SK-N-SH (cell line): ENCODE measurements around the gene TMEM179. TPM values are rescaled to one million over a fixed set of nuclear protein-coding genes. Genes with fewer than 3 reads are reported as not detected.

Source experiments
- CTCF ChIA-PET: fragments of 300-600, 350-600 bp; formaldehyde crosslinking; extraction: SDS; loops from one replicate; lab custom pipeline; 2021; lab: Yijun Ruan, JAX
- POLR2A ChIA-PET: fragments of 350-600 bp; sonication (Branson Sonifier 250); formaldehyde crosslinking; extraction: SDS; loops from one replicate; lab custom pipeline; 2020; ENCODE audit warnings: antibody characterized with exemption, inconsistent platforms; lab: Yijun Ruan, JAX
- DNase-seq: peaks from one replicate; pipeline ENCODE4 v3.0.0; 2012
- H2AFZ ChIP-seq: fragments of 200-600 bp; sonication (generic); 2 replicates; pipeline ENCODE4 v1.8.1; 2016; ENCODE audit warnings: antibody characterized with exemption, mild to moderate bottlenecking, low read depth
- H3F3A ChIP-seq: fragments of 200-600 bp; sonication (generic); replicated peaks from 2 replicates; pipeline ENCODE3; 2016; ENCODE audit warnings: antibody characterized with exemption, mild to moderate bottlenecking; ENCODE audit not compliant: insufficient read depth
- H3K27ac ChIP-seq, 2 experiments: fragments of 200-500 bp in 1 of 2; fragments of 200-600 bp in 1 of 2; sonication (Bioruptor generic) in 1 of 2; sonication (generic), shearing (Covaris generic) in 1 of 2; 2 replicates each; pipeline versions ENCODE4 v1.5.1 to v1.6.1; 2014 to 2016; ENCODE audit warnings: low read depth in 2 of 2, inconsistent platforms in 1 of 2, low read length in 1 of 2, mild to moderate bottlenecking in 1 of 2, mixed read lengths in 1 of 2
- H3K27me3 ChIP-seq: fragments of 200-600 bp; sonication (generic), shearing (Covaris generic); 2 replicates; pipeline ENCODE4 v1.6.1; 2016; ENCODE audit warnings: mixed run types; ENCODE audit not compliant: insufficient read depth
- H3K36me3 ChIP-seq, 2 experiments: fragments of 200-500 bp in 1 of 2; fragments of 200-600 bp in 1 of 2; sonication (Bioruptor generic) in 1 of 2; sonication (generic) in 1 of 2; replicated peaks in 1 of 2; 2 replicates each; pipeline versions ENCODE3 to v1.5.1; 2014 to 2016; ENCODE audit warnings: low read length in 1 of 2, mild to moderate bottlenecking in 1 of 2; ENCODE audit not compliant: insufficient read depth in 2 of 2, control insufficient read depth in 1 of 2
- H3K4me1 ChIP-seq, 2 experiments: fragments of 200-500 bp in 1 of 2; fragments of 200-600 bp in 1 of 2; sonication (Bioruptor generic) in 1 of 2; sonication (generic), shearing (Covaris generic) in 1 of 2; 2 replicates each; pipeline versions ENCODE4 v1.5.1 to v1.6.1; 2014 to 2016; ENCODE audit warnings: low read depth in 1 of 2, low read length in 1 of 2, mixed run types in 1 of 2; ENCODE audit not compliant: insufficient read depth in 2 of 2, control insufficient read depth in 1 of 2
- H3K4me2 ChIP-seq: fragments of 200-600 bp; sonication (generic), shearing (Covaris generic); 2 replicates; pipeline ENCODE4 v1.6.1; 2017; ENCODE audit warnings: mixed run types
- H3K4me3 ChIP-seq, 2 experiments: fragments of 200-500 bp in 1 of 2; fragments of 200-600 bp in 1 of 2; sonication (Bioruptor generic) in 1 of 2; sonication (generic), shearing (Covaris generic) in 1 of 2; 2 replicates each; pipeline versions ENCODE4 v1.5.1 to v1.8.1; 2014 to 2016; ENCODE audit warnings: low read depth in 2 of 2, inconsistent platforms in 1 of 2, low read length in 1 of 2, mild to moderate bottlenecking in 1 of 2, mixed read lengths in 1 of 2, moderate library complexity in 1 of 2
- H3K79me2 ChIP-seq: fragments of 200-600 bp; sonication (generic); 2 replicates; pipeline ENCODE4 v1.8.1; 2017; ENCODE audit warnings: mild to moderate bottlenecking; ENCODE audit not compliant: insufficient read depth
- H3K9ac ChIP-seq: fragments of 200-600 bp; sonication (generic); 2 replicates; pipeline ENCODE4 v1.6.1; 2017; ENCODE audit warnings: mixed run types
- H3K9me2 ChIP-seq: fragments of 200-600 bp; sonication (generic); 2 replicates; pipeline ENCODE4 v1.6.1; 2017; ENCODE audit warnings: mixed run types
- H3K9me3 ChIP-seq: fragments of 200-600 bp; sonication (generic); 2 replicates; pipeline ENCODE4 v1.6.1; 2017; ENCODE audit warnings: mixed run types, mild to moderate bottlenecking, moderate library complexity
- H4K20me1 ChIP-seq: fragments of 200-600 bp; sonication (generic); 2 replicates; pipeline ENCODE4 v1.6.1; 2017; ENCODE audit warnings: mild to moderate bottlenecking, mixed run types; ENCODE audit not compliant: insufficient read depth
- CHD2 ChIP-seq: fragments of 150-350 bp; IDR thresholded peaks from 2 replicates; pipeline ENCODE4 v1.6.1; 2018; ENCODE audit warnings: low read length; ENCODE audit not compliant: partially characterized antibody
- ELF1 ChIP-seq: IDR thresholded peaks from 2 replicates; pipeline ENCODE4 v1.4.0; 2012
- EP300 ChIP-seq, 2 experiments: IDR thresholded peaks; 2 replicates each; pipeline versions ENCODE4 v1.4.0 to v1.6.1; 2012; ENCODE audit warnings: borderline replicate concordance in 1 of 2, low read depth in 1 of 2, low read length in 1 of 2
- EZH2phosphoT487 ChIP-seq: fragments of 200-600 bp; sonication (generic); IDR thresholded peaks from 2 replicates; pipeline ENCODE4 v1.6.1; 2017; ENCODE audit warnings: low read depth, mixed run types, mild to moderate bottlenecking, antibody characterized with exemption, moderate library complexity, borderline replicate concordance
- FOSL2 ChIP-seq: IDR thresholded peaks from 2 replicates; pipeline ENCODE4 v1.4.0; 2012; ENCODE audit warnings: low read depth, mild to moderate bottlenecking, moderate library complexity, borderline replicate concordance
- FOXM1 ChIP-seq: IDR thresholded peaks from 2 replicates; pipeline ENCODE4 v1.4.0; 2012; ENCODE audit warnings: low read depth, mild to moderate bottlenecking
- GABPA ChIP-seq: IDR thresholded peaks from 2 replicates; pipeline ENCODE4 v1.4.0; 2012; ENCODE audit warnings: low read depth, mild to moderate bottlenecking
- JUND ChIP-seq: IDR thresholded peaks from 2 replicates; pipeline ENCODE4 v1.4.0; 2012
- MEF2A ChIP-seq: IDR thresholded peaks from 2 replicates; pipeline ENCODE4 v1.4.0; 2012; ENCODE audit warnings: low read depth, borderline replicate concordance
- MXI1 ChIP-seq: IDR thresholded peaks from 2 replicates; pipeline ENCODE4 v1.6.1; 2012; ENCODE audit warnings: mild to moderate bottlenecking, low read depth, low read length, improper control_type of control experiment
- NRF1 ChIP-seq: IDR thresholded peaks from 2 replicates; pipeline ENCODE4 v1.6.1; 2012; ENCODE audit warnings: low read depth, mild to moderate bottlenecking, low read length
- POLR2AphosphoS5 ChIP-seq: IDR thresholded peaks from 2 replicates; pipeline ENCODE4 v1.6.1; 2012; ENCODE audit warnings: low read depth, low read length
- RAD21 ChIP-seq: IDR thresholded peaks from 2 replicates; pipeline ENCODE4 v1.6.1; 2012; ENCODE audit warnings: mild to moderate bottlenecking, low read length
- RXRA ChIP-seq: IDR thresholded peaks from 2 replicates; pipeline ENCODE4 v1.4.0; 2012; ENCODE audit warnings: low read depth, mild to moderate bottlenecking, borderline replicate concordance
- SIN3A ChIP-seq: IDR thresholded peaks from 2 replicates; pipeline ENCODE4 v1.6.1; 2012; ENCODE audit warnings: low read depth, mild to moderate bottlenecking, low read length, moderate library complexity, borderline replicate concordance
- SMC3 ChIP-seq: IDR thresholded peaks from 2 replicates; pipeline ENCODE4 v1.6.1; 2012; ENCODE audit warnings: low read depth, low read length, improper control_type of control experiment
- TAF1 ChIP-seq: IDR thresholded peaks from 2 replicates; pipeline ENCODE4 v1.6.1; 2012; ENCODE audit warnings: low read depth, mild to moderate bottlenecking, low read length, moderate library complexity, borderline replicate concordance
- TCF12 ChIP-seq: IDR thresholded peaks from 2 replicates; pipeline ENCODE4 v1.4.0; 2012
- YY1 ChIP-seq: IDR thresholded peaks from 2 replicates; pipeline ENCODE4 v1.4.0; 2012; ENCODE audit warnings: low read depth, mild to moderate bottlenecking
- WGBS: methylation state at CpG from one replicate; pipeline ENCODE4 v1.1.6; 2017; ENCODE audit warnings: low lambda C conversion rate; 5-methylcytosine and 5-hydroxymethylcytosine counted together
- polyA plus RNA-seq, 3 experiments: library from polyadenylated mRNA; depleted of rRNA; stranded (reverse); fragments of >200 nt; gene quantifications; 2 replicates each; pipeline ENCODE4 v1.2.3, GENCODE V29; 2012
- TF ChIP-seq, protein P1 (sequence below): IDR thresholded peaks from 2 replicates; pipeline ENCODE4 v1.6.1; 2012; ENCODE audit warnings: mild to moderate bottlenecking, low read depth, low read length, moderate library complexity
- TF ChIP-seq, protein P2 (sequence below): IDR thresholded peaks from 2 replicates; pipeline ENCODE4 v1.4.0; 2012; ENCODE audit warnings: low read depth
- TF ChIP-seq, protein P3 (sequence below): fragments of 150-350 bp; IDR thresholded peaks from 2 replicates; pipeline ENCODE4 v1.6.1; 2016; ENCODE audit warnings: mild to moderate bottlenecking, low read depth, low read length
- TF ChIP-seq, protein P4 (sequence below): IDR thresholded peaks from 2 replicates; pipeline ENCODE4 v1.4.0; 2012; ENCODE audit warnings: low read depth, borderline replicate concordance

Gene TMEM179
- polyA plus RNA-seq, 1 of the 3 experiments (the other 2 are of a cell fraction), result 1.7 TPM

DNA sequence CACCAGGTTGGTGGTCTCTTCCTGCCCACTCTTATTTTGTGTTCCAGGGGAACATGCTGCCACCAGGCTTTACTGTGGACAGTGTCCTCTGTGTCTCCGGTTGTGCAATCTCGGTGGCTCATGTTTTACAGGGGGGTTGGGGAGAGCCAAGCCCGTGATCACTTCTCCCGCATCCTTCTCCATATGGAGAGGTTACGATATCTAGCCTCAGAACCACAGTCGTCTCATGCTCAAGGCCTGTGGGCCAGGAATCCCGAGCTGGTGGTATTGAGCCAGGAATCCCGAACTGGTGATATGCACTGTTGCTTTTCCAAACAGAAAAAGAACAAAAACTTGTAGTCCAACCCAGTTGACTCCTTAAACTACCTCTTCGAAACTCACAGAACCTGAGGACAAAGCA, 47.8 kb upstream of the TMEM179 start:
- no peaks in the 10 kb centered on the region for H3F3A ChIP-seq
- DNase-seq, result no peak
- H3K27me3 ChIP-seq, result no peaks in the 10 kb centered on the region
- no peaks in the 10 kb centered on the region for H3K36me3 ChIP-seq
- H3K9me2 ChIP-seq, result no peaks in the 10 kb centered on the region
- H3K4me1 ChIP-seq, result peaks cover 0 to 2% of the 10 kb centered on the region in 2 experiments; a peak in 1 of 4 replicates
- H3K4me3 ChIP-seq, result no peak overlapping the region
- no peak overlapping the region for H3K4me2 ChIP-seq
- H4K20me1 ChIP-seq, result no peaks in the 10 kb centered on the region
- H3K79me2 ChIP-seq, result no peaks in the 10 kb centered on the region
- POLR2A ChIA-PET, result no interaction called here
- WGBS, result 77% methylated on average over 9 of the region's 9 CpGs
- H3K9ac ChIP-seq, result no peak overlapping the region
- H3K27ac ChIP-seq, result no peak overlapping the region
- no peak for TF ChIP-seq RXRA
- TF ChIP-seq, protein P1, sequence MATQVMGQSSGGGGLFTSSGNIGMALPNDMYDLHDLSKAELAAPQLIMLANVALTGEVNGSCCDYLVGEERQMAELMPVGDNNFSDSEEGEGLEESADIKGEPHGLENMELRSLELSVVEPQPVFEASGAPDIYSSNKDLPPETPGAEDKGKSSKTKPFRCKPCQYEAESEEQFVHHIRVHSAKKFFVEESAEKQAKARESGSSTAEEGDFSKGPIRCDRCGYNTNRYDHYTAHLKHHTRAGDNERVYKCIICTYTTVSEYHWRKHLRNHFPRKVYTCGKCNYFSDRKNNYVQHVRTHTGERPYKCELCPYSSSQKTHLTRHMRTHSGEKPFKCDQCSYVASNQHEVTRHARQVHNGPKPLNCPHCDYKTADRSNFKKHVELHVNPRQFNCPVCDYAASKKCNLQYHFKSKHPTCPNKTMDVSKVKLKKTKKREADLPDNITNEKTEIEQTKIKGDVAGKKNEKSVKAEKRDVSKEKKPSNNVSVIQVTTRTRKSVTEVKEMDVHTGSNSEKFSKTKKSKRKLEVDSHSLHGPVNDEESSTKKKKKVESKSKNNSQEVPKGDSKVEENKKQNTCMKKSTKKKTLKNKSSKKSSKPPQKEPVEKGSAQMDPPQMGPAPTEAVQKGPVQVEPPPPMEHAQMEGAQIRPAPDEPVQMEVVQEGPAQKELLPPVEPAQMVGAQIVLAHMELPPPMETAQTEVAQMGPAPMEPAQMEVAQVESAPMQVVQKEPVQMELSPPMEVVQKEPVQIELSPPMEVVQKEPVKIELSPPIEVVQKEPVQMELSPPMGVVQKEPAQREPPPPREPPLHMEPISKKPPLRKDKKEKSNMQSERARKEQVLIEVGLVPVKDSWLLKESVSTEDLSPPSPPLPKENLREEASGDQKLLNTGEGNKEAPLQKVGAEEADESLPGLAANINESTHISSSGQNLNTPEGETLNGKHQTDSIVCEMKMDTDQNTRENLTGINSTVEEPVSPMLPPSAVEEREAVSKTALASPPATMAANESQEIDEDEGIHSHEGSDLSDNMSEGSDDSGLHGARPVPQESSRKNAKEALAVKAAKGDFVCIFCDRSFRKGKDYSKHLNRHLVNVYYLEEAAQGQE, result no peak
- no peak for TF ChIP-seq SIN3A
- no peak for TF ChIP-seq FOXM1
- TF ChIP-seq EZH2phosphoT487, result no peak
- no peak for TF ChIP-seq GABPA
- no peak for TF ChIP-seq FOSL2
- TF ChIP-seq, protein P2, sequence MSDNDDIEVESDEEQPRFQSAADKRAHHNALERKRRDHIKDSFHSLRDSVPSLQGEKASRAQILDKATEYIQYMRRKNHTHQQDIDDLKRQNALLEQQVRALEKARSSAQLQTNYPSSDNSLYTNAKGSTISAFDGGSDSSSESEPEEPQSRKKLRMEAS, result no peak
- no peaks in the 10 kb centered on the region for H3K9me3 ChIP-seq
- CTCF ChIA-PET, result interaction anchor here (1.9 kb wide), 1 partner anchor 57 kb away, joined by 8 read pairs; no protein-coding TSS in a partner anchor
- H2AFZ ChIP-seq, result no peak overlapping the region

DNA sequence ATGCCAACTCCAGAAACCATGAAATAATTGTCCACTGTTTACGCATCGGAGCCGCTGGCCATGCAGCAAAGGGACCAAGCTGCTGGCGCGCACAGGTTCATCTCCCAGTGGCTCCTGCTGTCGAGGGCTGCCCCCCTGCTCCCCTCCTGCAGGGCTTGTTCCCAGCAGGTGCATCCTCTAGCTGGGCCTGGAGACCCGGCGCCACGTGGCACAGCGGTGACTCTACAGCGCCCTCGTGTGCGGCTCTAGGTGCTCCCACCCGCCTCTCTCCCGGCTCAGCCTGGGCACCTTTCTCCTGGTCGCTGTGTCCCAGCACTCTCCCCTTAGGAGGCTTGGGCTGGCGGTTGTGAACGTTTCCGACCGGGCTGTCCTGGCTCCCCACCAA, 47.3 kb upstream of the TMEM179 start:
- H3K27me3 ChIP-seq, result no peaks in the 10 kb centered on the region
- CTCF ChIA-PET, result interaction anchor here (1.0 to 1.9 kb wide), 3 partner anchors 47 to 58 kb away, joined by 4 to 8 read pairs (median 6); partner anchors contain the start of gene TMEM179
- no peaks in the 10 kb centered on the region for H3K9me3 ChIP-seq
- no peaks in the 10 kb centered on the region for H3F3A ChIP-seq
- H2AFZ ChIP-seq, result no peak overlapping the region
- no peak overlapping the region for H3K4me2 ChIP-seq
- DNase-seq, result no peak
- no peaks in the 10 kb centered on the region for H4K20me1 ChIP-seq
- H3K9ac ChIP-seq, result no peak overlapping the region
- WGBS, result 89% methylated on average over 17 of the region's 20 CpGs
- H3K9me2 ChIP-seq, result no peaks in the 10 kb centered on the region
- POLR2A ChIA-PET, result no interaction called here
- no peak overlapping the region for H3K27ac ChIP-seq
- H3K4me3 ChIP-seq, result no peak overlapping the region
- TF ChIP-seq FOSL2, result no peak
- no peak for TF ChIP-seq YY1
- TF ChIP-seq GABPA, result no peak
- no peak for TF ChIP-seq MXI1
- no peak for TF ChIP-seq EP300 (IDR thresholded peaks at IDR 0.05; ENCODE audit: borderline replicate concordance in 1 of 2, low read depth in 1 of 2, low read length in 1 of 2)
- no peak for TF ChIP-seq RAD21
- no peak for TF ChIP-seq TAF1
- TF ChIP-seq MEF2A, result no peak
- TF ChIP-seq TCF12, result no peak
- no peak for TF ChIP-seq RXRA
- no peak for TF ChIP-seq NRF1
- no peak for TF ChIP-seq JUND
- no peak for TF ChIP-seq ELF1
- no peak for TF ChIP-seq CHD2
- TF ChIP-seq, protein P3, sequence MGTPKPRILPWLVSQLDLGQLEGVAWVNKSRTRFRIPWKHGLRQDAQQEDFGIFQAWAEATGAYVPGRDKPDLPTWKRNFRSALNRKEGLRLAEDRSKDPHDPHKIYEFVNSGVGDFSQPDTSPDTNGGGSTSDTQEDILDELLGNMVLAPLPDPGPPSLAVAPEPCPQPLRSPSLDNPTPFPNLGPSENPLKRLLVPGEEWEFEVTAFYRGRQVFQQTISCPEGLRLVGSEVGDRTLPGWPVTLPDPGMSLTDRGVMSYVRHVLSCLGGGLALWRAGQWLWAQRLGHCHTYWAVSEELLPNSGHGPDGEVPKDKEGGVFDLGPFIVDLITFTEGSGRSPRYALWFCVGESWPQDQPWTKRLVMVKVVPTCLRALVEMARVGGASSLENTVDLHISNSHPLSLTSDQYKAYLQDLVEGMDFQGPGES, result no peak
- TF ChIP-seq POLR2AphosphoS5, result no peak
- no peak for TF ChIP-seq SMC3
- TF ChIP-seq, protein P4, sequence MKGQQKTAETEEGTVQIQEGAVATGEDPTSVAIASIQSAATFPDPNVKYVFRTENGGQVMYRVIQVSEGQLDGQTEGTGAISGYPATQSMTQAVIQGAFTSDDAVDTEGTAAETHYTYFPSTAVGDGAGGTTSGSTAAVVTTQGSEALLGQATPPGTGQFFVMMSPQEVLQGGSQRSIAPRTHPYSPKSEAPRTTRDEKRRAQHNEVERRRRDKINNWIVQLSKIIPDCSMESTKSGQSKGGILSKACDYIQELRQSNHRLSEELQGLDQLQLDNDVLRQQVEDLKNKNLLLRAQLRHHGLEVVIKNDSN, result no peak
- no peaks in the 10 kb centered on the region for H3K79me2 ChIP-seq
- no peaks in the 10 kb centered on the region for H3K36me3 ChIP-seq
- H3K4me1 ChIP-seq, result peaks cover 0 to 2% of the 10 kb centered on the region in 2 experiments; a peak in 1 of 4 replicates
